Measurements from ENCODE around the gene KLRC4.

DNA sequence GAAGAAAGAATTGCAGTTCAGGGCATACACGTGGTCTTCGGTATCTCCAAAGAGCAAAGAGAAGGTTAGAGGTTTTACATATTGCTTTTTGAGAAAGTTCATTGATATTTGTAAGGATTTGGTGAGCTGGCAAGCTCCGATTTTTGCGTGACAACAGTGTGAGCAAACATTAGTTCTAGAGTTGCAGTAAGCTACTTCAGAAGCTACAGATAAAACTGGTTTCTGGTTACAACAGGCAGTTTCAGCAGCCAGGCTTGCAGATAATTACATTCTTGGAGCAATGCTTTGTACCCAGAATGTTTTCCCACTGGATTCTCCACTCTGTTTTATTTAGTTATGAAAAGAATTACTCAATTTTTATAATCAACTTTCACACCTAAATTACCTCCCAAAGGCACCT, 47.9 kb downstream of the KLRC4 start:
- TF ChIP-seq, protein P1, sequence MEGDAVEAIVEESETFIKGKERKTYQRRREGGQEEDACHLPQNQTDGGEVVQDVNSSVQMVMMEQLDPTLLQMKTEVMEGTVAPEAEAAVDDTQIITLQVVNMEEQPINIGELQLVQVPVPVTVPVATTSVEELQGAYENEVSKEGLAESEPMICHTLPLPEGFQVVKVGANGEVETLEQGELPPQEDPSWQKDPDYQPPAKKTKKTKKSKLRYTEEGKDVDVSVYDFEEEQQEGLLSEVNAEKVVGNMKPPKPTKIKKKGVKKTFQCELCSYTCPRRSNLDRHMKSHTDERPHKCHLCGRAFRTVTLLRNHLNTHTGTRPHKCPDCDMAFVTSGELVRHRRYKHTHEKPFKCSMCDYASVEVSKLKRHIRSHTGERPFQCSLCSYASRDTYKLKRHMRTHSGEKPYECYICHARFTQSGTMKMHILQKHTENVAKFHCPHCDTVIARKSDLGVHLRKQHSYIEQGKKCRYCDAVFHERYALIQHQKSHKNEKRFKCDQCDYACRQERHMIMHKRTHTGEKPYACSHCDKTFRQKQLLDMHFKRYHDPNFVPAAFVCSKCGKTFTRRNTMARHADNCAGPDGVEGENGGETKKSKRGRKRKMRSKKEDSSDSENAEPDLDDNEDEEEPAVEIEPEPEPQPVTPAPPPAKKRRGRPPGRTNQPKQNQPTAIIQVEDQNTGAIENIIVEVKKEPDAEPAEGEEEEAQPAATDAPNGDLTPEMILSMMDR (IDR thresholded peaks at IDR 0.05 in 4 of 5, conservative IDR thresholded peaks at IDR 0.05 in 1 of 5), result no peak
- TF ChIP-seq POLR2A (IDR thresholded peaks at IDR 0.05), result no peak
